PFSK-1 (cell line): Measurements from ENCODE around the gene HOXA6.

Experiments
- FOXP2 ChIP-seq: optimal IDR thresholded peaks from 2 replicates; pipeline ENCODE3; 2011; ENCODE audit warnings: borderline replicate concordance, control low read depth, inconsistent platforms; ENCODE audit not compliant: insufficient read depth; ENCODE audit errors: extremely low read length, extremely low read depth
- POLR2AphosphoS5 ChIP-seq: IDR thresholded peaks from 2 replicates; pipeline ENCODE4 v1.6.1; 2012; ENCODE audit warnings: low read depth, mild to moderate bottlenecking, control low read depth, low read length, moderate library complexity
- SIN3A ChIP-seq: IDR thresholded peaks from 2 replicates; pipeline ENCODE4 v1.6.1; 2012; ENCODE audit warnings: mild to moderate bottlenecking, low read length, moderate library complexity, borderline replicate concordance; ENCODE audit not compliant: insufficient read depth
- TAF1 ChIP-seq: IDR thresholded peaks from 2 replicates; pipeline ENCODE4 v1.6.1; 2012; ENCODE audit warnings: low read length, control low read depth, borderline replicate concordance; ENCODE audit not compliant: insufficient read depth
- TF ChIP-seq, protein P1 (sequence below), 2 experiments: IDR thresholded peaks; 2 replicates each; pipeline versions ENCODE4 v1.6.1 to v1.8.0; 2011 to 2012; ENCODE audit warnings: low read depth in 2 of 2, low read length in 2 of 2, control low read depth in 1 of 2, inconsistent platforms in 1 of 2, mild to moderate bottlenecking in 1 of 2, moderate library complexity in 1 of 2; ENCODE audit not compliant: insufficient read depth in 1 of 2

HOXA6 gene

DNA sequence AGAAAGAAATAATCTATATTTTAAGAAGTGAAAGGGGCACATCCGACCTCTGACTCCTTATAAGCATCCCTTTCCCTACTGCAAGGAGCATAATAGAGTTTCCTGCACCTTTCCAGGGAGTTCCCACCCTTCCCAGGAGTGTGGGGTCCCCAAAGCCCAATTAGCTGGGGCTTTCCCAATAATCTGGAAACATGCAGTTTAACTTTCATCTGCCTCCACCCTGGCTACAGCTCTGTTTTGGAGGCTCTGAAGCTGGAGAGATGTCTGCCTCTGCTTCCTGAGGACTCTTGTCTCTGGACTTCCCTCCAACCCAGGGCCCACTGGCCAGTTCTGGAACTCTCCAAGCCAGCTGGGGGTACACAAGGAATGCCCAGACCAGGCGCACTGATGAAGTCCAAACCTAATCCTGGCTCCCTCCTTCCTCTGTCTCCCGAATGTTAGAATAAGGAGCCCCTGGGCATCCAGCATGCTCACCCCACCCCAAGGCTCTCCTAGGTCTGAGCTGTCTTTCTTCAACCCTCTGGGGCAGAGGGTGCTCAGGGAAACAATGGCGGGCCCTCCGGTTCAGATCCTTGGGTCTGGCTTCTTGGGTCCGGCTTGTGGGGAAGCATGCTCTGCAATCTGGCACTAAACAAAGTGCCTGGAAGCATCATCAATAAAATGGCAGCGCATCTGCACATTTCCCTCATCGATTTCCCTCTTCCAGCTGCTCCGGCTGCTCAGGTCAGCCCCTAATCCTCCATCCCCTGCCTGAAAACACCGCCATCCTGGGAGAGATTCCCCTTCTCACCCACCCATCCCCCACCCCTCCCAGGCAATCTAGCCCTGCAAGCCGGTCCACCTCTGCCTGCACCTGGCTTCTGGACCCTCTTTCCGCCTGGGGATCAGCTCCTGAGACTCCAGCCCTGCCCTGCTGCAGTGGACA, 30.4 kb downstream of the HOXA6 start:
- TF ChIP-seq FOXP2 (no peak), POLR2AphosphoS5 (no peak), SIN3A (no peak), TAF1 (no peak)
- TF ChIP-seq, protein P1, sequence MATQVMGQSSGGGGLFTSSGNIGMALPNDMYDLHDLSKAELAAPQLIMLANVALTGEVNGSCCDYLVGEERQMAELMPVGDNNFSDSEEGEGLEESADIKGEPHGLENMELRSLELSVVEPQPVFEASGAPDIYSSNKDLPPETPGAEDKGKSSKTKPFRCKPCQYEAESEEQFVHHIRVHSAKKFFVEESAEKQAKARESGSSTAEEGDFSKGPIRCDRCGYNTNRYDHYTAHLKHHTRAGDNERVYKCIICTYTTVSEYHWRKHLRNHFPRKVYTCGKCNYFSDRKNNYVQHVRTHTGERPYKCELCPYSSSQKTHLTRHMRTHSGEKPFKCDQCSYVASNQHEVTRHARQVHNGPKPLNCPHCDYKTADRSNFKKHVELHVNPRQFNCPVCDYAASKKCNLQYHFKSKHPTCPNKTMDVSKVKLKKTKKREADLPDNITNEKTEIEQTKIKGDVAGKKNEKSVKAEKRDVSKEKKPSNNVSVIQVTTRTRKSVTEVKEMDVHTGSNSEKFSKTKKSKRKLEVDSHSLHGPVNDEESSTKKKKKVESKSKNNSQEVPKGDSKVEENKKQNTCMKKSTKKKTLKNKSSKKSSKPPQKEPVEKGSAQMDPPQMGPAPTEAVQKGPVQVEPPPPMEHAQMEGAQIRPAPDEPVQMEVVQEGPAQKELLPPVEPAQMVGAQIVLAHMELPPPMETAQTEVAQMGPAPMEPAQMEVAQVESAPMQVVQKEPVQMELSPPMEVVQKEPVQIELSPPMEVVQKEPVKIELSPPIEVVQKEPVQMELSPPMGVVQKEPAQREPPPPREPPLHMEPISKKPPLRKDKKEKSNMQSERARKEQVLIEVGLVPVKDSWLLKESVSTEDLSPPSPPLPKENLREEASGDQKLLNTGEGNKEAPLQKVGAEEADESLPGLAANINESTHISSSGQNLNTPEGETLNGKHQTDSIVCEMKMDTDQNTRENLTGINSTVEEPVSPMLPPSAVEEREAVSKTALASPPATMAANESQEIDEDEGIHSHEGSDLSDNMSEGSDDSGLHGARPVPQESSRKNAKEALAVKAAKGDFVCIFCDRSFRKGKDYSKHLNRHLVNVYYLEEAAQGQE (IDR thresholded peaks at IDR 0.05; ENCODE audit: insufficient read depth in 1 of 2, low read depth in 2 of 2, low read length in 2 of 2), result no peak

DNA sequence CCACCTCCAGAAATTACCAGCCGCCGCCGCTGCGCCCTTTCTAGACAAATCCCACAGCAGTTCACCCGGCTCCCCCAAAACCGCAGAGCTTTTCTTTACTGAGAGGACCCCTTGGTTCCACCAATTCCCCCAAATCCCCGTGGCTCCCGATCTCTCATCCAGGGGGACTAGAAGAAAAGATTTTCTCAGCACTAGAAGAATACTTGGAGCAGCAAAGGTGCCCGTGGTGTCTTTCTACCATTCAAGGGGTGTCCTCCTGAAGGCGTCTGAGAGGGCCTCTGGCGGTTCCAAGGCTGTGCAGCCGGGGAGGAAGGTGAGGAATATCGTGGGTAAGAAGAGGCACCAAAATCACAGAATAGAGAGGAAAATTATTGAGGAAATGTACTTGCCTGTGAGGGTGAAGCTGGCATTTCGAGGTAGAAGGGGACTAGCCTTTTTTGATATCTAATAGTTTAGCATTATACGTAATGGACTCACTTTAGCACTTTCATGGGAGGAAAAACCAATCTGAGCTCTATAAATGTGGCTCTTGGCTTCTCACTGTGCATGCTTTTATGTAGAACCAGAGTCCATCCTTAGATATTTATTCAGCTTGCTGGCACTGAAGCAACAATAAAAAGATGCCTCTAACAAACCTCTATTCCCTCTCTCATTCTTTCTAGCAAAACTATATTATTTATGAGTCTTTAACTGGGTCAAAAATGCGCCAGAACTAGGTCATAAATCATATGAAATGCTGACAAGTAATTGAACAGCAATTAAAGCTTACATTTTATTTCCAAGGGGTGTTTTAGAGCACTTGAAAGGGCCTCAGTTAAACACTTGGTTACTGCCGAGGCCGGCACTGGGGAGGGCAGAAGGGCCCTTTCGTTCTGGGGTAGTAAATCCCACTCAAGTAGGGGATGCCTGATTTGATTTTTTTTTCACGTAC, 31.3 kb downstream of the HOXA6 start:
- TF ChIP-seq POLR2AphosphoS5, result no peak
- TF ChIP-seq, protein P1 (IDR thresholded peaks at IDR 0.05; ENCODE audit: insufficient read depth in 1 of 2, low read depth in 2 of 2, low read length in 2 of 2), result no peak
- no peak for TF ChIP-seq FOXP2
- TF ChIP-seq TAF1, result no peak
- no peak for TF ChIP-seq SIN3A

DNA sequence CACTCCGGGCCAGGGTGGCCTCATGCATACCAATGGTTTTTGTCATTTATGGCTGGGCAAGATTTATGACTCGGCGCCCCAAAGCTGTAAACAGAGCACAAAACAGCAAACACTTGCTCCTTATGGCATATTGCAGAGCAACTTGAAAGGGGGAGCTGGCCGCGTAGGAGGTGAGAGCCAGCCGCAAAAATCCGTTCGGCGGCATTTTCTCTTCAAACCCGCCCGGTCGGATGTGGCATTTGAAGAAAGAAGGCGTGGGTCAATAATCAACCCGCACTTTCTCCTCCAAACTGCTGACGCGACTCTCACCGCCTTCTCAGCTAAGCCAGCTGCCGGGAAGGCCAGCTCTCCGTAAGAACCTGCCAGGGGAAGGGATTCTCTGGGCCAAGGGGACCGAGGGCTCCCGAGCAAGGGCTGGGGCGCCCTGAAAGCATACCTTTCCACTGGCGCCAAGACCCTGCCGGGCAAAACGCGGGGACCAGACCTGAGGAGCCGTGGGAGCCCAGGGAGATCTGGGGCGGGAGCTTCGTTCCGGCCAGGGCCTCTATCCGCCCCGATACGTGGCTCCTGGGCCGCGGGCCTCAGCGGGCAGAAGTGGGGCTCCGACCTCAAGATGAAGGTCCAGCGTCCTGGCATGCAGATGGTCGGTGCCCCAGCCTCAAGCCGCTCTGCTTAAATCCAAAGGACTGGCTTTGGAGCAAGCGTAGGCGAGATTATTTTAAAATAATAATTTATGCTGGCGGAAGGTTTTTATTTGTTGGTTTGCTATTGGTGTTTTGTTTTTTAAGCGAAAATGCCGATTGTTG, 32.1 kb downstream of the HOXA6 start:
- no peak for TF ChIP-seq SIN3A
- TF ChIP-seq TAF1, result no peak
- TF ChIP-seq, protein P1 (IDR thresholded peaks at IDR 0.05; ENCODE audit: insufficient read depth in 1 of 2, low read depth in 2 of 2, low read length in 2 of 2), result no peak
- TF ChIP-seq POLR2AphosphoS5, result no peak
- TF ChIP-seq FOXP2, result no peak

DNA sequence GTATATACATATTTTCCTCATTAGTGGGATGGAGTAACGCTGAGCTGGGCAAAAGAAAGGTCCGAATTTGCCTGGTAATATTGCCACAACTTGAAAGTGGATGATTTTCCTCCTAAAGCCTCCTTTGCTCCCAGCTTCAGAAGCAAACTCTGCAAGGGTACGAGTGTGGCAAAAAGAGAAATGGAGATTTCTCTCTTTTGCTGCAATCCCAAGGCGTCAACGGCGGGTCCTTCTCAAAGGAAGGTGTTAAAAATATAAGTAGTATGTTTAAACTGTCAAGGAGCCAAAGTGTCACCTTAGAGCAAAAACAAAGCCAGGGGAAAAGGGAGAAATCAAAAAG, 32.7 kb downstream of the HOXA6 start:
- TF ChIP-seq, protein P1 (IDR thresholded peaks at IDR 0.05; ENCODE audit: insufficient read depth in 1 of 2, low read depth in 2 of 2, low read length in 2 of 2), result no peak
- TF ChIP-seq FOXP2 (no peak), TAF1 (no peak), POLR2AphosphoS5 (no peak), SIN3A (no peak)
